ENCODE data around the gene TMEM107.
"Not testable (repeated sequence)": the region's sequence is repeated elsewhere in the genome, so short reads cannot be mapped to it uniquely, and the experiment has no call there.

TMEM107 gene

GRCh38 chr17:8221663-8222379 is 45.6 kb upstream of the TMEM107 start:
- no peak for TF ChIP-seq CTCF (IDR thresholded peaks at IDR 0.05; ENCODE audit: control insufficient read depth, extremely low read depth, insufficient read depth)
- peak; percentile 67 for DNase-seq (ENCODE audit: low read depth)
- peak overlapping the region; percentile 87 for H3K4me3 ChIP-seq (ENCODE audit: low read depth, low read length)

- DNase-seq (ENCODE audit: low read depth), result peak; percentile 75
- H3K4me3 ChIP-seq (ENCODE audit: low read depth, low read length), result peak overlapping the region; percentile 87
- TF ChIP-seq CTCF (IDR thresholded peaks at IDR 0.05; ENCODE audit: control insufficient read depth, extremely low read depth, insufficient read depth), result no peak
These were observed 44.8 kb upstream of the TMEM107 start for GRCh38 chr17:8220783-8221662.

GRCh38 chr17:8214000-8214399 is 37.8 kb upstream of the TMEM107 start:
- H3K4me3 ChIP-seq (ENCODE audit: low read depth, low read length); DNase-seq (ENCODE audit: low read depth): not testable (repeated sequence)

- no peak for DNase-seq (ENCODE audit: low read depth)
- no peak for TF ChIP-seq CTCF (IDR thresholded peaks at IDR 0.05; ENCODE audit: control insufficient read depth, extremely low read depth, insufficient read depth)
- H3K4me3 ChIP-seq (ENCODE audit: low read depth, low read length), result no peak overlapping the region
These were observed 36.4 kb upstream of the TMEM107 start for GRCh38 chr17:8212312-8213180.

- TF ChIP-seq CTCF (IDR thresholded peaks at IDR 0.05; ENCODE audit: control insufficient read depth, extremely low read depth, insufficient read depth), result no peak
- H3K4me3 ChIP-seq (ENCODE audit: low read depth, low read length), result peak overlapping the region; percentile 88
- no peak for DNase-seq (ENCODE audit: low read depth)
These were observed 34.7 kb upstream of the TMEM107 start for GRCh38 chr17:8210761-8211458.

- no peak for TF ChIP-seq CTCF (IDR thresholded peaks at IDR 0.05; ENCODE audit: control insufficient read depth, extremely low read depth, insufficient read depth)
- DNase-seq (ENCODE audit: low read depth), result peak; percentile 89
- H3K4me3 ChIP-seq (ENCODE audit: low read depth, low read length), result peak within 1 kb of the TSS; percentile 88
These were observed 34.0 kb upstream of the TMEM107 start, which contains the start of gene AURKB for GRCh38 chr17:8209907-8210760. AURKB (minus strand) TSS chr17:8210575; CDS start chr17:8210224, 351 bp downstream.
